G401 (cell line): ENCODE data around the gene CARM1. TPM values are rescaled to one million over a fixed set of nuclear protein-coding genes. Genes with fewer than 3 reads are reported as not detected.
A peak's percentile ranks its signal among the peaks of the same experiment; 100 is the strongest.
"Not testable (repeated sequence)": the region's sequence is repeated elsewhere in the genome, so short reads cannot be mapped to it uniquely, and the experiment has no call there.

Source experiments
- DNase-seq: peaks from one replicate; pipeline ENCODE4 v3.0.0-alpha.2; 2015; ENCODE audit warnings: low spot score
- in situ Hi-C: cut with HindIII; loops from 2 replicates; pipeline ENCODE4 v1.10.0; 2016; ENCODE audit warnings: low sequenced_read_pairs, mixed read lengths
- total RNA-seq: library from RNA; depleted of rRNA; stranded (reverse); fragments of >200 nt; shearing (Covaris generic); gene quantifications from 2 replicates; pipeline ENCODE4 v1.2.3, GENCODE V29; 2014

CARM1 gene
- total RNA-seq, 1 experiment from 2014 or later: 41.8 TPM

DNA sequence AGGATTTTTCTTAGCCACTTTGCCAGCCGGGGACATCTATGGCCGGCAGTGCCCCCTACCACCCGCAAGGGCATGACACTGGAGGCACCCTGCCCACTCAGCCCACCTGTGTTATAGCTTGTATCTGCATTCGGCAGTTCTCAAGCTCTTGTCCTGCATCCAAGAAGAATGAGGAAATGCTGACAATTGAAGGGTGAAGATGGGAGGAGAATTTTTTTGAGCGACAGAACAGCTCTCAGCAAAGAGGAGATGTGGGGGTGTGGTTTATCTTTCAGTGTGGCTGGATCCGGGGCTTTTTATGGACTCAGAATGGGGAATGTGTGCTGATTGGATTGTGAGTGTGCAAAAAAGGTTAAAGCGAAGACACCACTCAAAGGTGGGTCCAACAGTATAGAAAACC, 28.6 kb upstream of the CARM1 start:
- DNase-seq: no peak
- in situ Hi-C loops: no loop called here

DNA sequence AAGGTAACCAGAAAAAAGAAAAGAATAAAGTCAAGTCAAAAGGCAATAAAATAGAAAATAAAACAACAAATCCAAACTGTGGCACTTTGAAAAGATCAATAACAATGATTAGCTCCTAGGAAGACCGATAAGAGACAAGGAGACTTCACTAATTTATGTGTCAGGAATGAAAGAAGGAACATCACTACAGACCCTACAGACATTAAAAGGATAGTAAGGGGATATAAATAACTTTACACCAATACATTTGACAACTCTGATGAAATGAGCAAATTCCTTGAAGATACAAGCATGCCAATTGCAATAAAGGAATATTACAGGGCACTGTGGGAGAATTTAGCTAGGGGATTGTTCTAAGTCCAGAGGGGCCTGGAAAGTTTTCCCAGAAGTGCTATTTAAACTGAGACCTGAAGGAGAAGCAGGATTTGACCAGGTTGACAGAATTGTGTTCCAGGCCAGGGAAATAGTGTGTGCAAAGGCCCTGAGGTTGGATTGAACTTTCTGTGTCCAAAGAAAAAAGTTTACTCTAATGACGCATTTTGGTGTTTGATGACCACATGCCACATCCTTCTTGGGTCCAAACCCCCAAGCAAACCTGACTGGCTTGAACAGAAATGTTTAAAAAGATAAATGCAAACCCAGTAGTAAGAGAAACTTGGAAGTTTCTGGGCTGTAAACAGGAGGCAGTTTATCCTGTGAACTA, 24.7 kb upstream of the CARM1 start:
- in situ Hi-C loops: no loop called here

DNA sequence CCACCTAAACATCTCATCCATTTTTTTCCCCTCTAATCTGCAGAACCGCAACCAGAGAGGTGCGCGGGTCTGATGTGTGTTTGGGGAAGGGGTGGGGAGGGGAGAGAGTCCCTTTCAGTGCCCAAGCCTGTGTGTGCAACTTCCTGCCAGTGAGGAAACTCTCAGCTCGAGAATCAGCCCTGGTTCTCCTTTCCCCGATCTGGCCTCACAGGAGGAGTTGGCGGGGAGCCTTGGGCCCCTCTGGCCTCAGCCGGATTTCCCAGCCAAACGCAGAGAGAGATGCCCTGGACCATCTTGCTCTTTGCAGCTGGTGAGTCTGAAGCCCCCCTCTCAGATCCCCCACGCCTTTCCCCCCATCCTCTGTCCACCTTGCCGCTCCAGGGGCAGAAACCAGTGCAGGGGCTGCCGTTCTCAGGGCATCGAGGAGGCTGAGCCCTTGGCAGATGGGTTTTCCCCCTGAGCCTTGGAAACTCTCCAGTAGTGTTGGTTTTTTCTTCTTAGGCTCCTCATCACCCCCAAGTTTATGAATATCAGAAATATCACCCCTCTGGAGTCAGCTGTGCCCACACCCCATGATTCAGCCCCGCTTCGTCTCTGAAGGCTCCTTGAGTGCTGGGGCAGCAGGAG, 23.0 kb upstream of the CARM1 start, which contains the start of gene C19orf38:
TSS of gene C19orf38 (plus strand) at position 186 of the 627 bp plus-strand sequence. CDS start at position 280, 94 bp downstream.
- no peak for DNase-seq
- in situ Hi-C loops: no loop called here

More for the DNA sequence above, 24.7 kb upstream of the CARM1 start:
- no peak for DNase-seq

DNA sequence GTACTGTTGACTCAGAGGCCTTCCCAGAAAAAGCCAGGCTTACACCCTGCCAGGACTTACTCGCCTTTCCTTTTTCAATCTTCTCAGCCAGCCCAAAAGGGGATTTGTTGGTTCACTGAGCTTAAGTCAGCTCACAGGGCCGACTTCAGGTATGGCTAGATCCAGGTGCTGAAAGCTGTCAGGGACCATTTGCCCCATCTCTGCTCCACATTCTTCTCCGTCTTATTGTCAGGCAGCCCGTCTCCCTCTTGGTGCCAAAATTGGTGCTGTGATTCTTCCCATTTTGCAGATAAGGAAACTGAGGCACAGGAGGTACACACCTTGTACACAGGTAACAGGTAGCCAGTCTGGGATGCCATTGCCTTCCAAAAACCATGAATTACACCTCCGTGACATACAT, 20.7 kb upstream of the CARM1 start:
- in situ Hi-C loops: no loop called here

DNA sequence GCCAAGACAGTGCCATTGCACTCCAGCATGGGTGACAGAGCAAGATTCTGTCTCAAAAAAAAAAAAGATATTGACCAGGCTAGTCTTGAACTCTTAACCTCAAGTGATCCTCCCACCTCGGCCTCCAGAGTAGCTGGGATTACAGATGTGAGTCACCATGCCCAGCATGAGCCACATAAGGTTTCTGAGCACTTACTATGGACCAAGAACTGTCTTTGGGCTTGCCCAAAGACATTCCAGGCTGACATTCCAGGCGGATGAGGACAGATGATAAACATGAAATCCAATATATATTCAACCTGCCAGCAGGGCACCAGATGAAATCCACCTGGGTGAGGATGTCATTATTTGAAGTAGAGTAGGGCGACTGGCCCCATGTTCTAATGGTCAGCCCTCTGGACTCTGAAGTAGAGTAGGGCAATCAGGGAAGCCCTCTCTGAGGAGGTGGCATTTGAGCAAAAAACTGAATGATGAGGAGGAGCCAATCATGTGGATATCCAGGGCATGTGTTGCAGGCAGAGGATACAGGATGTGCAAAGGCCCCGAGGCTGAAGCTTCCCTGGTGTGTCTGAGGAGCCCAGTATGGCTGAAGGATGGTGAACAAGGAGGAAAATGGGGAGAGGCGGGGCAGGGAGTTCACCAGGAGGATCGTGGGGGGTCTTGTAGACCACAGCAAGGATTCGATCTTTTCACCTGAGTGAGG, 19.1 kb upstream of the CARM1 start:
- in situ Hi-C loops: no loop called here

More for the DNA sequence above, 20.7 kb upstream of the CARM1 start:
- no peak for DNase-seq

DNA sequence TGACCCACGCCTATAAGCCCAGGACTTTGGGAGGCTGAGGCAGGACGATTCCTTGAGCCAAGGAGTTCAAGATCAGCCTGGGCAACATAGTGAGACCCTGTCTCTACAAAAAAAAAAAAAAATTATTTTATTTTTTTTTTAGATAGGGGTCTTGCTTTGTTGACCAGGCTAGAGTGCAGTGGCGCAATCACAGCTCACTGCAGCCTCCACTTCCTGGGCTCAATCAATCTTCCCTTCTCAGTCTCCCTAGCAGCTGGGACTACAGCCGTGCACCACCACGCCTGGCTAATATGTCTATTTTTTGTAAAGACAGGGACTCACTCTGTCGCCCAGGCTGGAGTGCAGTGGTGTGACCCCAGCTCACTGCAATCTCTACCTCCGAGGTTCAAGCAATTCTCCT, 18.4 kb upstream of the CARM1 start:
- in situ Hi-C loops: no loop called here
- DNase-seq: no peak

More for the DNA sequence above, 19.1 kb upstream of the CARM1 start:
- no peak for DNase-seq

- DNase-seq: no peak
- in situ Hi-C loops: no loop called here
These were observed 16.8 kb upstream of the CARM1 start for GRCh38 chr19:10854350-10855089.

DNA sequence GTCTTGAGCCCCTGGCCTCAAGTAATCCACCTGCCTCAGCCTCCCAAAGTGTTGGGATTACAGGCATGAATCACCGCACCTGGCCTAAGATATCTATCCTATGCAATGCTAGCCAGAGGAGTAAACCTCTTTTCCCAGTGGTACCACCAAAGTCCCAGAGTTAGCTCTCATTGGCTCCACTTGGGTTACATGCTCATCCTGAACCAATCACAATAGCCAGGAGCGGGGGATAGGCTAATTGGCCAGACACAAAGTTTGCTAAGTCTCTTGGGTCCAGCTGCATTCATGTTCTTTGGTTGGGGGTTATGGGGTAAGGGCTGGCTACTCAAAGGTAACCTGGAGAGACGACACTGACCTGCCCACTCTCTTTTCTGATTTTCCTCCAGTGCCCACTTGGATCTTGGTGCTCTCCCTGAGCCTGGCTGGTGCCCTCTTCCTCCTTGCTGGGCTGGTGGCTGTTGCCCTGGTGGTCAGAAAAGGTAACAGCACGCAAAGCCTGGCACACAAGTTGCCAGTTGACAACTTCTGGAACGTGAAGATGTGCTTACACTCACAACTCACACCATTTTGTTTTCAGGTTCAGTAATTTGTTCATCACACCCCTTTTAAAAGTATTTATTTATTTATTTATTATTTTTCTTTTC, 15.4 kb upstream of the CARM1 start:
- in situ Hi-C loops: no loop called here
- no peak for DNase-seq

- in situ Hi-C loops, DNase-seq: not testable (repeated sequence)
These were observed 14.5 kb upstream of the CARM1 start for GRCh38 chr19:10856899-10857298.

DNA sequence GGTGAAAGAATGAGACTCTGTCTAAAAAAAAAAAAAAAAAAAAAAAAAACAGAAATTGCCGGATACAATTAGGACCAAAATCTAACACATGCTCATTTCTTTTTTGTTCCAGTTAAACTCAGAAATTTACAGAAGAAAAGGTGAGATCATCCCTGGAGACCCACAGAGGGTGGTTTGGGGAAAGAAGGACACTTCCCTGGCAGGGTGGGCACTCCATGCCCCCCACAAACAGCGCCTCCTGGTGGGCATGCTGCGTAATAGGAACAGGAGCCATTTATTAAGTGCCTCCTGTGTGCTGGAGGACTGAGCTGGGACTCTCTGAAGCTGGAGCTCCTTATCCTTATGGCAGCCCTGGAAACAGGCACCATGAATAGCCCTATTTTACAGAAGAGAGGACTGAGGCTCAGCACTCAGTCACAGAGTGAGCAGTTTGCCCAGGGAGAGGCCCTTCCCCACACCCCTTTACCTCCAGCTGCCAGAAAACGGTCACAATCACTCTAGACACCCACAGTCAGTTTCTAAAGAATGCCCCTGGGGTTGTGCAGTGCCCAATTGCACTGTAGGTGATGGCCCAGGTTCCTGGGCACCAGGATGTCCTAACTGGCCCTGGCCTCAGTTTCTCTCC, 13.0 kb upstream of the CARM1 start:
- DNase-seq: no peak
- in situ Hi-C loops: no loop called here

- in situ Hi-C loops: no loop called here
These were observed 10.2 kb upstream of the CARM1 start for GRCh38 chr19:10861103-10861651.

DNA sequence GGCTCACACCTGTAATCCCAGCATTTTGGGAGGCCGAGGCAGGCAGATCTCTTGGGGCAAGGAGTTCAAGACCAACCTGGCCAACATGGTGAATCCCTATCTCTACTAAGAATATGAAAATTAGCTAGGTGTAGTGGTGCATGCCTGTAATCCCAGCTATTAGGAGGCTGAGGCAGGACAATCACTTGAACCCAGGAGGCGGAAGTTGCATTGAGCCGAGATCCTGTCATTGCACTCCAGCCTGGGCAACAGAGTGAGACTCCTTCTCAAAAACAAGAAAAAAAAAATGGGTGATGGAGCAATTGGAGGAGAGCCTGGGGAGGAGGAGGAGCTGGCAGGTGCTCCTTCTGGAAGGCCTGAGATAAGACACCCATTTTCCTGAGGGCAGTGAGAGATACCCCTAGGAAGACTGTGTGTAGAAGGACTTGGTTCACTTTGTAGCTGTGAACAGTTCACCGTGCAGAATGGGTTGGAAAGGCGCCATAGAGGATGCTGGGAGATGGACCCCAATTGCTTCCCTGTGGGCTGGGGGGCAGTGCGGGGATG, 8.7 kb upstream of the CARM1 start:
- in situ Hi-C loops: no loop called here

More at GRCh38 chr19:10861103-10861651, 10.2 kb upstream of the CARM1 start:
- DNase-seq: no peak

GRCh38 chr19:10863107-10863717, 8.1 kb upstream of the CARM1 start:
- in situ Hi-C loops: no loop called here
- DNase-seq: no peak

More for the DNA sequence above, 8.7 kb upstream of the CARM1 start:
- no peak for DNase-seq

DNA sequence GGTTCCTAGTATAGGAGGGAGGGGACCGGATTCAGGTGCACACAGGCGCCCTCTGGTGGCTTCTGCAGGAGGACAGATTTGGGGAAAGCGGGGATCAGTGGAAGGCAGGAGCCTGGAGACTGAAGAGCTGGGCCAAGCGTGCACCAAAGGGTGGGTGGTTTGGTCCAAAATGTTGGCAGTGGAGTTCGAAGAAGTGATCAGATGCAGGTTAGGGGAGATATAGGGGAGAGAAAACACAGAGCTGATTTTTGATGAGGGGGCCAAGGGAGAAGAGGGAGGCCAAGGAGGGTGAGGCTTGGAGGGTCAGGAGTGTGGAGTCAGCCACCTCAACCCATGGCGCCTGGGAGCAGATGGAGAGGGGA, 6.8 kb upstream of the CARM1 start:
- in situ Hi-C loops: no loop called here
- DNase-seq: peak; percentile 90

GRCh38 chr19:10866495-10866894, 4.9 kb upstream of the CARM1 start:
- in situ Hi-C loops: no loop called here
- no peak for DNase-seq

DNA sequence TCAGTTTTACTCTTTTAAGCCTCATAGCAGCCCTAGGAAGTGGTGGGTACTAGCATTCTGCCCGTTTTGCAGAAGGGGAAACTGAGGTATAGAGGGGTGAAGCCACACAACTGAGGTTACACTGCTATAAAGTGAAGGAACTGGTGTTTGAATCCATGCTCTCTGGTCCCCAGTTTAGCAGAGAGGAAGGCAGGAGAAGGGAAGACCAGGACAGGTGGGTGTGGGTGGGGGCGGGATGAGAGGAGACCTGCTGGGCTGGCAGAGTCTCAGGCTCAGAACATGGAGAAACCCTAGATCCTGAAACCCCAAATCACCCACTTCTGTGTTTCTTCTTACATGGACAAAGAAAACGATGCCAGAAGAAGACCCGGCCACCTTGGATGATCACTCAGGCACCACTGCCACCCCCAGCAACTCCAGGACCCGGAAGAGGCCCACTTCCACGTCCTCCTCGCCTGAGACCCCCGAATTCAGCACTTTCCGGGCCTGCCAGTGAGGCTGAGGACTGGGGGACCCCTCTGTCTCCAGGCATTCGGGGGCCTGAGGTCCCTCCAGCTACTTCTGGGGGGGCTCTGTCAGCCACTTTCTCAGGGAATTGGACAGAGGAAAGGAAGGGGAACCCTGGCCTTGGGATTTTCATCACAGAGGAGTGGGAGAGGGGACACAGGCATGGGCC, 2.3 kb upstream of the CARM1 start:
- in situ Hi-C loops: no loop called here
- no peak for DNase-seq

DNA sequence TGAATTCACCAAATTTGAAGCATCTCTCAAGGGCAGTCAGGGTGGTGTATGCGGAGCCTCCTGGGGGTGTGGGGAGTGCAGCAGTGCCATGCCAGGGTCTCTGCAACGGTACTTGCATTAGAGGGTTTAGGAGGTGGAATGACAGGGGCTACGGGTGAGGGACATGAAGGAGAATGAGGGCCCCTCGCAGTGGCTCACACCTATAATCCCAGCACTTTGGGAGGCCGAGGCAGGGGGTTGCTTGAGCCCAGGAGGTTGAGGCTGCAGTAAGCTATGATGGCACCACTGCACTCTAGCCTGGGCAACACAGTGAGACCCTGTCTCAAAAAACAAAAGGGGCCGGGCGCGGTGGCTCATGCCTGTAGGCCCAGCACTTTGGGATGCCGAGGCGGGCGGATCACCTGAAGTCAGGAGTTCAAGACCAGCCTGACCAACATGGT, 1.5 kb upstream of the CARM1 start:
- in situ Hi-C loops: not testable (repeated sequence)

More for the DNA sequence above, 1.5 kb upstream of the CARM1 start:
- DNase-seq: not testable (repeated sequence)
